ENCODE data around the gene TRIM43.
"Not testable (repeated sequence)": the region's sequence is repeated elsewhere in the genome, so short reads cannot be mapped to it uniquely, and the experiment has no call there.

Gene TRIM43

GRCh38 chr2:95641787-95642186 is 50.0 kb downstream of the TRIM43 start:
- DNase-seq, result peak; percentile 91

GRCh38 chr2:95642360-95642759 is 50.6 kb downstream of the TRIM43 start:
- peak; percentile 35 for DNase-seq

- not testable (repeated sequence) for DNase-seq
Measured at GRCh38 chr2:95642951-95643350, 51.1 kb downstream of the TRIM43 start.

- DNase-seq, result not testable (repeated sequence)
Measured at GRCh38 chr2:95645312-95645711, 53.5 kb downstream of the TRIM43 start.

- not testable (repeated sequence) for DNase-seq
Measured at GRCh38 chr2:95646274-95646994, 54.6 kb downstream of the TRIM43 start.

- not testable (repeated sequence) for DNase-seq
Measured at GRCh38 chr2:95648894-95649544, 57.2 kb downstream of the TRIM43 start.
